Activated CD4-positive, alpha-beta memory T cell treated with anti-CD3 and anti-CD28 coated beads for 36 hours (primary cell): ENCODE measurements around the gene REC114. TPM values are rescaled to one million over a fixed set of nuclear protein-coding genes. Genes with fewer than 3 reads are reported as not detected.
"Not testable (repeated sequence)": the region's sequence is repeated elsewhere in the genome, so short reads cannot be mapped to it uniquely, and the experiment has no call there.

Experiments used
- CTCF ChIA-PET: fragments of 350-600 bp; sonication (Branson Sonifier 250); formaldehyde crosslinking; loops from one replicate; lab custom pipeline; 2021; ENCODE audit warnings: antibody characterized with exemption, inconsistent platforms; lab: Charles Lee
- POLR2A ChIA-PET: fragments of 350-600 bp; sonication (Branson Sonifier 250); formaldehyde crosslinking; loops from one replicate; lab custom pipeline; 2021; ENCODE audit warnings: antibody characterized with exemption; lab: Charles Lee
- DNase-seq: peaks from one replicate; pipeline ENCODE4 v3.0.0-alpha.2; 2020
- H3K27ac Mint-ChIP-seq: one replicate; pipeline ENCODE4 v1.8.0; 2021; ENCODE audit warnings: mixed read lengths
- H3K27me3 Mint-ChIP-seq: one replicate; pipeline ENCODE4 v1.8.0; 2021; ENCODE audit warnings: mixed read lengths
- H3K36me3 Mint-ChIP-seq: one replicate; pipeline ENCODE4 v1.8.0; 2021; ENCODE audit warnings: mixed read lengths
- H3K4me1 Mint-ChIP-seq: one replicate; pipeline ENCODE4 v1.8.0; 2021; ENCODE audit warnings: low read depth, mixed read lengths
- H3K4me3 Mint-ChIP-seq: one replicate; pipeline ENCODE4 v1.8.0; 2021; ENCODE audit warnings: mild to moderate bottlenecking, mixed read lengths
- H3K9me3 Mint-ChIP-seq: one replicate; pipeline ENCODE4 v1.8.0; 2021; ENCODE audit warnings: mixed read lengths
- intact Hi-C: fragments of 100-400 bp; cut with micrococcal nuclease; formaldehyde crosslinking; loops from one replicate; pipeline ENCODE4 v1.15.1; 2023
- total RNA-seq, 2 experiments: library from RNA; stranded (reverse); gene quantifications; one replicate each; pipeline ENCODE4 v1.2.3, GENCODE V29; 2021

REC114 gene
- total RNA-seq, 2 experiments from 2014 or later = not detected

- DNase-seq = no peak
- Mint-ChIP-seq H3K4me1 (no peaks in the 10 kb centered on the region), H3K36me3 (no peaks in the 10 kb centered on the region), H3K27ac (no peak overlapping the region), H3K4me3 (no peak overlapping the region), H3K9me3 (no peaks in the 10 kb centered on the region), H3K27me3 (peaks cover 12% of the 10 kb centered on the region)
- intact Hi-C loops = no loop called here
- POLR2A ChIA-PET = no interaction called here
- CTCF ChIA-PET = no interaction called here
Observed at GRCh38 chr15:73433873-73434272, 9.1 kb upstream of the REC114 start.

- ChIA-PET POLR2A (no interaction called here), CTCF (no interaction called here)
- Mint-ChIP-seq H3K4me1 (no peaks in the 10 kb centered on the region), H3K36me3 (no peaks in the 10 kb centered on the region), H3K9me3 (no peaks in the 10 kb centered on the region), H3K27me3 (peaks cover 15% of the 10 kb centered on the region), H3K4me3 (no peak overlapping the region), H3K27ac (no peak overlapping the region)
- DNase-seq = no peak
- intact Hi-C loops = no loop called here
Observed at GRCh38 chr15:73436613-73437012, 6.4 kb upstream of the REC114 start.

GRCh38 chr15:73437543-73438109 is 5.3 kb upstream of the REC114 start:
- H3K36me3 Mint-ChIP-seq = no peaks in the 10 kb centered on the region
- CTCF ChIA-PET = no interaction called here
- POLR2A ChIA-PET = no interaction called here
- no peaks in the 10 kb centered on the region for H3K9me3 Mint-ChIP-seq
- no peak overlapping the region for H3K4me3 Mint-ChIP-seq
- no peak overlapping the region for H3K27ac Mint-ChIP-seq
- H3K27me3 Mint-ChIP-seq = peaks cover 14% of the 10 kb centered on the region
- H3K4me1 Mint-ChIP-seq = no peaks in the 10 kb centered on the region
- intact Hi-C loops = no loop called here
- DNase-seq = no peak

- Mint-ChIP-seq H3K4me1 (no peaks in the 10 kb centered on the region), H3K9me3 (no peaks in the 10 kb centered on the region), H3K4me3 (no peak overlapping the region), H3K27me3 (peaks cover 12% of the 10 kb centered on the region), H3K27ac (no peak overlapping the region), H3K36me3 (no peaks in the 10 kb centered on the region)
- DNase-seq = no peak
- ChIA-PET POLR2A (no interaction called here), CTCF (no interaction called here)
- intact Hi-C loops = no loop called here
Observed at GRCh38 chr15:73438651-73439050, 4.3 kb upstream of the REC114 start.

GRCh38 chr15:73440571-73440970 is 2.4 kb upstream of the REC114 start:
- H3K4me3 Mint-ChIP-seq = no peak overlapping the region
- intact Hi-C loops = no loop called here
- POLR2A ChIA-PET = no interaction called here
- CTCF ChIA-PET = no interaction called here
- H3K36me3 Mint-ChIP-seq = no peaks in the 10 kb centered on the region
- no peaks in the 10 kb centered on the region for H3K9me3 Mint-ChIP-seq
- peaks cover 11% of the 10 kb centered on the region for H3K27me3 Mint-ChIP-seq
- H3K4me1 Mint-ChIP-seq = no peaks in the 10 kb centered on the region
- no peak for DNase-seq
- H3K27ac Mint-ChIP-seq = no peak overlapping the region

GRCh38 chr15:73442421-73442820 is 543 bp upstream of the REC114 start:
- Mint-ChIP-seq H3K27ac (no peak overlapping the region), H3K9me3 (no peaks in the 10 kb centered on the region), H3K4me3 (no peak overlapping the region), H3K36me3 (no peaks in the 10 kb centered on the region), H3K27me3 (peaks cover 11% of the 10 kb centered on the region), H3K4me1 (no peaks in the 10 kb centered on the region)
- CTCF ChIA-PET = no interaction called here
- intact Hi-C loops = no loop called here
- DNase-seq = no peak
- POLR2A ChIA-PET = no interaction called here

- intact Hi-C loops, H3K4me3 Mint-ChIP-seq, DNase-seq, H3K27me3 Mint-ChIP-seq, CTCF ChIA-PET, POLR2A ChIA-PET, H3K27ac Mint-ChIP-seq: not testable (repeated sequence)
- peaks cover 28% of the 10 kb centered on the region for H3K9me3 Mint-ChIP-seq
- H3K4me1 Mint-ChIP-seq = peaks cover 14% of the 10 kb centered on the region
- H3K36me3 Mint-ChIP-seq = peaks cover 10% of the 10 kb centered on the region
Observed at GRCh38 chr15:73447471-73447870, 4.5 kb downstream of the REC114 start.

GRCh38 chr15:73448158-73448758 is 5.3 kb downstream of the REC114 start:
- Mint-ChIP-seq H3K9me3 (peaks cover 29% of the 10 kb centered on the region), H3K4me1 (peaks cover 14% of the 10 kb centered on the region), H3K36me3 (peaks cover 10% of the 10 kb centered on the region)
- intact Hi-C loops, H3K4me3 Mint-ChIP-seq, H3K27me3 Mint-ChIP-seq, CTCF ChIA-PET, POLR2A ChIA-PET, H3K27ac Mint-ChIP-seq: not testable (repeated sequence)
- DNase-seq = peak; percentile 29

GRCh38 chr15:73449980-73450379 is 7.0 kb downstream of the REC114 start:
- POLR2A ChIA-PET = not testable (repeated sequence)
- H3K4me1 Mint-ChIP-seq = peaks cover 14% of the 10 kb centered on the region

GRCh38 chr15:73454096-73454495 is 11.1 kb downstream of the REC114 start:
- DNase-seq = no peak
- Mint-ChIP-seq H3K9me3 (peaks cover 28% of the 10 kb centered on the region), H3K36me3 (peaks cover 10% of the 10 kb centered on the region), H3K27ac (no peak overlapping the region), H3K4me3 (no peak overlapping the region), H3K27me3 (peaks cover 4% of the 10 kb centered on the region), H3K4me1 (peaks cover 1% of the 10 kb centered on the region)
- POLR2A ChIA-PET = no interaction called here
- intact Hi-C loops = no loop called here
- CTCF ChIA-PET = no interaction called here

More at GRCh38 chr15:73449980-73450379, 7.0 kb downstream of the REC114 start:
- DNase-seq, intact Hi-C loops, H3K27me3 Mint-ChIP-seq, H3K4me3 Mint-ChIP-seq, H3K27ac Mint-ChIP-seq: not testable (repeated sequence)
- H3K36me3 Mint-ChIP-seq = peaks cover 10% of the 10 kb centered on the region
- CTCF ChIA-PET = interaction anchor here (0.6 kb wide), 1 partner anchor 187 kb away, joined by 3 read pairs; no protein-coding TSS in a partner anchor
- H3K9me3 Mint-ChIP-seq = peaks cover 29% of the 10 kb centered on the region

- no peak overlapping the region for H3K4me3 Mint-ChIP-seq
- peaks cover 3% of the 10 kb centered on the region for H3K27me3 Mint-ChIP-seq
- no peak for DNase-seq
- POLR2A ChIA-PET = no interaction called here
- H3K36me3 Mint-ChIP-seq = peaks cover 4% of the 10 kb centered on the region
- H3K4me1 Mint-ChIP-seq = no peaks in the 10 kb centered on the region
- intact Hi-C loops = no loop called here
- H3K27ac Mint-ChIP-seq = no peak overlapping the region
- CTCF ChIA-PET = no interaction called here
- peaks cover 14% of the 10 kb centered on the region for H3K9me3 Mint-ChIP-seq
Observed at GRCh38 chr15:73455876-73456275, 12.9 kb downstream of the REC114 start.

- Mint-ChIP-seq H3K27me3 (peaks cover 3% of the 10 kb centered on the region), H3K36me3 (no peaks in the 10 kb centered on the region), H3K9me3 (peaks cover 3% of the 10 kb centered on the region), H3K27ac (no peak overlapping the region), H3K4me1 (no peaks in the 10 kb centered on the region), H3K4me3 (no peak overlapping the region)
- CTCF ChIA-PET = no interaction called here
- intact Hi-C loops = no loop called here
- no peak for DNase-seq
- POLR2A ChIA-PET = no interaction called here
Observed at GRCh38 chr15:73457334-73457733, 14.4 kb downstream of the REC114 start.

GRCh38 chr15:73460662-73461061 is 17.7 kb downstream of the REC114 start:
- ChIA-PET CTCF (no interaction called here), POLR2A (no interaction called here)
- no peaks in the 10 kb centered on the region for H3K4me1 Mint-ChIP-seq
- H3K9me3 Mint-ChIP-seq = no peaks in the 10 kb centered on the region
- H3K27ac Mint-ChIP-seq = no peak overlapping the region
- peaks cover 2% of the 10 kb centered on the region for H3K27me3 Mint-ChIP-seq
- intact Hi-C loops = no loop called here
- no peak for DNase-seq
- no peaks in the 10 kb centered on the region for H3K36me3 Mint-ChIP-seq
- H3K4me3 Mint-ChIP-seq = no peak overlapping the region
